Left cardiac atrium (tissue), 4 donors: ENCODE measurements around the gene HLTF. TPM values are rescaled to one million over a fixed set of nuclear protein-coding genes. Genes with fewer than 3 reads are reported as not detected.
"Not testable (repeated sequence)": the region's sequence is repeated elsewhere in the genome, so short reads cannot be mapped to it uniquely, and the experiment has no call there.

Experiments used
- ATAC-seq, 2 donors: fragments of 200-7000 bp; cut with Tn5 transposase; one replicate each; pipeline ENCODE4 v1.9.1; 2020; ENCODE audit warnings: mild to moderate bottlenecking in 2 of 2, moderate library complexity in 2 of 2
- DNase-seq: peaks from one replicate; pipeline ENCODE4 v3.0.0-alpha.2; 2020
- intact Hi-C, 2 donors: fragments of 100-400 bp; cut with DNase I; formaldehyde crosslinking; loops; one replicate each; pipeline versions ENCODE4 v1.14.1 to v1.15.1; 2022 to 2023
- long read RNA-seq: library from polyadenylated mRNA; unstranded; transcript quantifications from one replicate; pipeline ENCODE4 v2.0.0, GENCODE V29; 2021
- total RNA-seq, 2 donors: library from RNA; stranded (reverse); fragmentation: NEBNext Ultra II Directional; extraction: Animal tissue kit (Norgen Biotek cat#: 25700); gene quantifications; one replicate each; pipeline ENCODE4 v1.2.1, GENCODE V29; 2021
- donor health status: DM: no; HTN: yes; CAD: no.
- donor health status: DM: no; HTN: yes; CAD: no; lungs with severe emphysema.
- donor health status: DM: yes; HTN: yes; CAD: no.
- donor health status: Dilated cardiomyopathy.

HLTF gene, protein sequence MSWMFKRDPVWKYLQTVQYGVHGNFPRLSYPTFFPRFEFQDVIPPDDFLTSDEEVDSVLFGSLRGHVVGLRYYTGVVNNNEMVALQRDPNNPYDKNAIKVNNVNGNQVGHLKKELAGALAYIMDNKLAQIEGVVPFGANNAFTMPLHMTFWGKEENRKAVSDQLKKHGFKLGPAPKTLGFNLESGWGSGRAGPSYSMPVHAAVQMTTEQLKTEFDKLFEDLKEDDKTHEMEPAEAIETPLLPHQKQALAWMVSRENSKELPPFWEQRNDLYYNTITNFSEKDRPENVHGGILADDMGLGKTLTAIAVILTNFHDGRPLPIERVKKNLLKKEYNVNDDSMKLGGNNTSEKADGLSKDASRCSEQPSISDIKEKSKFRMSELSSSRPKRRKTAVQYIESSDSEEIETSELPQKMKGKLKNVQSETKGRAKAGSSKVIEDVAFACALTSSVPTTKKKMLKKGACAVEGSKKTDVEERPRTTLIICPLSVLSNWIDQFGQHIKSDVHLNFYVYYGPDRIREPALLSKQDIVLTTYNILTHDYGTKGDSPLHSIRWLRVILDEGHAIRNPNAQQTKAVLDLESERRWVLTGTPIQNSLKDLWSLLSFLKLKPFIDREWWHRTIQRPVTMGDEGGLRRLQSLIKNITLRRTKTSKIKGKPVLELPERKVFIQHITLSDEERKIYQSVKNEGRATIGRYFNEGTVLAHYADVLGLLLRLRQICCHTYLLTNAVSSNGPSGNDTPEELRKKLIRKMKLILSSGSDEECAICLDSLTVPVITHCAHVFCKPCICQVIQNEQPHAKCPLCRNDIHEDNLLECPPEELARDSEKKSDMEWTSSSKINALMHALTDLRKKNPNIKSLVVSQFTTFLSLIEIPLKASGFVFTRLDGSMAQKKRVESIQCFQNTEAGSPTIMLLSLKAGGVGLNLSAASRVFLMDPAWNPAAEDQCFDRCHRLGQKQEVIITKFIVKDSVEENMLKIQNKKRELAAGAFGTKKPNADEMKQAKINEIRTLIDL
- total RNA-seq, result 10 to 100 TPM; 18.9 to 25.0 TPM
- long read RNA-seq, full-length matches to known transcripts, result 12 of 23 reads
- long read RNA-seq, partial matches to known transcripts, result 8 of 23 reads
- long read RNA-seq, other reads (novel, unspliced or antisense), result 3 of 23 reads

DNA sequence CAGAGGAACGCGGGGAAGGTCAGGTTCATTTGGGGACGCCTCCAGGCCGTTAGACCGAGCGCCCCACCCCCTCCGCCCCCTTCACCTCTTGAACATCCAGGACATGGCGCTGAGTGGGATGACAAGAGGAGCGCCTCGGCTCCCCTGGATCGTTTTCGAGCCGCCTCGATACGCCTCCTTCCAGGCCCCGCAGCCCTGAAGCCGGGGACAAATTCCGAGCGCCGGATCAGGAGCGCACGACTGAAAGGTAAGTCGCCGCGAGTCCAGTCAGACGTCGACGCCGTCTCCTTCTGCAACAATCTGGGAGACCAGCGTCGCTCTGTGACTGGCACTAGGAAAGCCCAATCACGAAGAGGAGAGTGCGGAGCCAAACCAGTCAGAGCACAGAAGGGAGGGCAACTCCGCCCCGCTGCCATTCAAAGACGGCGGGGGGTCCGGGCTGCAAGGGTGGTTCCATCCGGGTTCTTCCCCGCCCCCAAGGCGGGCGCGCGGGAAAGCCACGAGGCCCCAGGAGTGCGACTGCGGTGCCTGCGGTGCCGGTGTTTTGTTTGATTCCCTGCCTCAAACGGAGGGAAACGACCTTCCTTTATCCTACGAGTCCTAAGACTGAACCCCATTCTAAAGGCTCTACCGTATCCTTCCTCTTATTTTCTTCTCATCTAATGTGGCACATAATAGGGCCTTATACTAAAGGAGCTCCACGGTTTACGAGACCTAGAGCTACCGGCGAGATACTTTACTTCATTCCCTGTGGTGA lies at the start of gene HLTF:
Gene HLTF, minus strand, starts transcription at position 302 of the 757 bp plus-strand sequence. Its CDS starts 197 bp downstream, at position 105.
- ATAC-seq (peak; percentile 100), DNase-seq (peak; percentile 95)
- intact Hi-C loops, result no loop called here

DNA sequence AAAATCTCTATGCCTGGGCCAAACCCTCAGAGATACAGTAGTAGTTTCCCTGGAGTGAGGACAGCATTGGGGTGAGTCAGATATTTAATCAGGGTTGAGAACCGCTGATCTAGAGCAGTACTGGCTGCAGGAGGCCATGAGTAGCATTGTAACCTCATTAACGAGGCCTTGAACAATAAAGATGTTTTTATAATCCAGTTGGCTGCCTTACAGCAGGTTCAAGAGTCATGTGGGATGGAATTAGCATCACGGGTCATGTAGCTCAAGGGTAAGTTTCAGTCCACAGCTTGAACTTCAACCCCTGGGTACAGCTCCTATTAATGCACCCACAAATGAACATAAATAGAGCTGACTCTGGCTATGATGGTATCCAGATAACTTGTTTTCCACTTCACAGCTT lies 48.2 kb upstream of the HLTF start:
- ATAC-seq (peak in 1 of 2 donors; percentile 9), DNase-seq (no peak)
- intact Hi-C loops, result no loop called here

DNA sequence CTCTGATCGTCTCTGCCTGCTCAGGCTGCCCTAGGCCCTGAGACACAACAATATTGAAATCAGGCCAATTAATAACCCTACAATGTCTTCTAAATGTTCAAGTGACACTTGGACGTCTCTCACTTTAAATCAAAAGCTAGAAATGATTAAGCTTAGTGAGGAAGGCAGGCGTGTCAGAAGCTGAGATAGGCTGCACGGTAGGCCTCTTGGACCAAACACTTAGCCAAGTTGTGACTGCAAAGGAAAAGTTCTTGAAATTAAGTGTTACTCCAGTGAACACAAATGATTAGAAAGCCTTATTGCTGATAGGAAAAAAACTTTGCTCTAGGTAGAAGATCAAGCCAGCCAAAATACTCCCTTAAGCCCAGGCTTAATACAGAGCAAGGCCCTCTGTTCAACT lies 45.3 kb upstream of the HLTF start:
- no peak for ATAC-seq
- DNase-seq, result no peak
- intact Hi-C loops, result no loop called here

DNA sequence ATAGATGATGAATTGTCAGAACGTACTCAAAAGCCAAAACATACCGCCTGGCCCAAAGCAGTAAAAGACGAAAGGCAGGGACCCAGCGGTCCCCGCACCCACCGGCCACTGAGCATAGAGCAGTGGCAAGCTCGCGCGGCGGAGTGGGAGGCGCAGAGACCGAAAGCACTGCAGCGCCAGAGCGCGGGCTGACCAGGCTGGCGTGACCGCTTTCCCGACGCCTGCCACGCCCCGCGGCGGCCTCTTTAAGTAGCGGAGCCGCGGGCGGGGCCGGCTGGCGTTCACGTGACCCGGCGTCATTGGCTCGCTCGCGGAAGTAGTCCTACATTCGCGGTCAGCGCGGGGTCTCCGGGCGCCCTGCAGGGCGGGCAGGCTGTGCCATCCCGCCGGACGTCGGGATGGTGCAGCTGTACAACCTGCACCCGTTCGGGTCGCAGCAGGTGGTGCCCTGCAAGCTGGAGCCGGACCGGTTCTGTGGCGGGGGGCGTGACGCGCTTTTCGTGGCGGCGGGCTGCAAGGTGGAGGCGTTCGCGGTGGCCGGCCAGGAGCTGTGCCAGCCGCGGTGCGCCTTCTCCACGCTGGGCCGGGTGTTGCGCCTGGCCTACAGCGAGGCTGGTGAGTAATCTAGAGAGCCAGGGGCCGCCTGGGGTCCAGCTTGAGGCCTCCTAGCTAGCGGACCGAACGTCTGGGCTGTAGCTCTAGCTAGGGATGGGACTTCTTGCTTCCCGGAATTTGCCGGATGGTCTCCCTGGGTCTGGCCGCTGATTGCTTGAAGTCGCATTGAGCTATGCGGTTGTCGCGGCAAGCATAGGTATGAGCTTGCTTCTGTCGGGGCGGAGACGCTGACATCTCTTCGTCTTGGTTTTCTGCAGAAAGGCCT lies 43.2 kb upstream of the HLTF start, which contains the start of gene HPS3:
Gene HPS3, plus strand, starts transcription at position 313 of the 880 bp plus-strand sequence. Its CDS starts 86 bp downstream, at position 399.
- DNase-seq (peak; percentile 95), ATAC-seq (peak; percentile 99)
- intact Hi-C loops, result loop anchor here in 1 of 2 donors (10.0 kb wide), 1 partner anchor 355 kb away; no protein-coding TSS in a partner anchor

DNA sequence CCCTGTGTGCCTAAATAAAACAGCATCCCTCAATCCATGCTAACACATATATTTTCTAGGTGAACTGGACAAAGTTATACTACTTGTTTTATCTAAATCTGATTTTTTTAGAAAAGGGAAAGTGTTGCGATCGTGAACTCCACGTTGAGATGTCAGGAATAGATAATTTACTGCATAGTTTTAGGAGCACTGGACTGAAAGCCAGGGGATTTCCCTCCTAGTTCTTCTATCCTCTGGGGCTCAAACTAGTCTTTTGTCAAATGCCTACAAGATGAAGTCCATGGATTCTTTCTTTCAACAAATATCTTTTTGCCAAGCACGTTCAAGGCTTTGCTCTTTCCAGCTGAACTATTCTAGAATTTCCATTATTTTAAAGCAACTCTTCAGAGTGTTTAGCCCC lies 42.5 kb upstream of the HLTF start:
- ATAC-seq, result no peak
- intact Hi-C loops, result loop anchor here in 1 of 2 donors (10.0 kb wide), 1 partner anchor 356 kb away; no protein-coding TSS in a partner anchor
- no peak for DNase-seq

DNA sequence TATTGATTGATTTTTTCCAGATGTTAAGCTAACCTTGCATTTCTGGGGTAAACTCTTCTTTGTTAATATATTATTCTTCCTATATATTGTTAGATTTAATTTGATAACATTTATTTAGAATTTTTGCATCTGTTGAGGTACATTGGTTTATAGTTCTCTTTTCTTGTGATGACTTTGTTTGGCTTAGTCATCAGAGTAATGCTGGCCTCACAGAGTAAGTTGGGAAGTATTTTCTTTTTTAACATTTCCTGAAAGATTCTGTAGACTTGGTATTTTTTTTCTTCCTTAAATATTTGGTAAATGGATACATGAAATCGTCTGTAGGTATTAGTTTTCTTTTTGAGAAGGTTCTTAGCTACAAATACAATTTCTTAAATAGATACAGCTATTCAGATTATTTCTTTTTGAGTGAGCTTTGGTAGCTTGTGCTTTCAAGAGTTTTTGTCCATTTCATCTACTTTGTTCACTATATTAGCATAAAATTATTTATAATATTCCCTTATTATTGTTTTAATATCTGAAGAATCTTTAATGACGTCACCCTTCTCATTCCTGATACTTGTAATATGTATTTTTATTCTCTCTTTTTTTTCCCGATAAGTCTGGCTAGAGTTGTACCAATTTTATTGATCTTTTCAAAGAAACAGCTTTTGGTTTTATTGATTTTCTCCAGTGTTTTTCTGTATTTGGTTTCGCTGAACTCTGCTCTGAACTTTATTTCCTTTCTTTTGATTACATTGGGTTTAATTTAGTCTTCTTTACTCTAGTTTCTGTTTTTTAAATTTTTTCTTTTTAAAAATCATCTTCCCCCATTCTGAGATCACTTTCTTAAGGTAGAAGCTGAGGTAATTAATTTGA lies 36.6 kb upstream of the HLTF start:
- ATAC-seq, result no peak
- intact Hi-C loops, result loop anchor here (5.0 to 10.0 kb wide), 2 partner anchors 149 to 362 kb away; no protein-coding TSS in a partner anchor

DNA sequence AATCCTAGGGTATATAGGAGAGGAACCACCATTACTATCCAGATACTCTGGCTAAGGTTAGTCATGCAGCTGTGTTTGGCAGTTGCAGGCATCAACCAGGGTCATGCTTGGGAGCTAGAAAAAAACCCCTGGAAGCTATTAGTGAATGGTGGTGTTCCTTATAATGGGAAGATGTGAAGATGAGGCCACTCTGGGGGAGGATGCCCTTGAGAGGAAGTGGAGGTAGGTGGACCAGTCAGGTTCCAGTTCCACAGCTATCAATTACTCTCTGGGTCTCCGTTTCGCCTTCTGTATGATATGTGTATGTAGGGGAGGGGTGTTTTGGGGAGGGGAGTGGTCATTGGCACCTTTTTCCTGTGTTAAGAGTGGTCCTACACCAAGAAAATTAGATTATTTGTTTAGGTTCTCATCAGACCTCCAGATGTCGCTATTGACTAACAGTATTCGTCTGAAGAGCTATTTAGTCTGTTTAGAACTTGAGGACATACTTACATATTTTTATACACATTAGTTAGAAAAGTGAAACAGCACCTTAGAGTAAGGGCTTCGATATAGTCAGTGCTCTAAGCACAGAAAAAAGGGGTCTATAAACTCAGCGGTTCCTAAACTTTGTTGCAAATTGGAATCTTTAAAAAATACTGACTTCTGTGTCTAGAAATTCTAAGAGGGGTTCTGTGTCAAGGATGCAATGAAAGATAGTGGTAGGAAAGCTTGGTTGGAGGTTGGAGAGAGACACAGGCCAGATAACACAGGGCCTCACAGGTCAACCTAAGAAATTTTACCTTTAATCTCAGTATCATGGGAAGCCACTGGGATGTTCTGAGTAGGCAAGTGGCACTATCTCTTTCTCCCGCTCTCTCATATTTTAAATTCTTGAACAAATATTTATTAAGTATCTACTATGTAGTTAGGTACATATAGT lies 34.0 kb upstream of the HLTF start:
- intact Hi-C loops, result loop anchor here (5.0 to 10.0 kb wide), 2 partner anchors 152 to 364 kb away; no protein-coding TSS in a partner anchor
- DNase-seq, result no peak

More for the DNA sequence above, 36.6 kb upstream of the HLTF start:
- no peak for DNase-seq

DNA sequence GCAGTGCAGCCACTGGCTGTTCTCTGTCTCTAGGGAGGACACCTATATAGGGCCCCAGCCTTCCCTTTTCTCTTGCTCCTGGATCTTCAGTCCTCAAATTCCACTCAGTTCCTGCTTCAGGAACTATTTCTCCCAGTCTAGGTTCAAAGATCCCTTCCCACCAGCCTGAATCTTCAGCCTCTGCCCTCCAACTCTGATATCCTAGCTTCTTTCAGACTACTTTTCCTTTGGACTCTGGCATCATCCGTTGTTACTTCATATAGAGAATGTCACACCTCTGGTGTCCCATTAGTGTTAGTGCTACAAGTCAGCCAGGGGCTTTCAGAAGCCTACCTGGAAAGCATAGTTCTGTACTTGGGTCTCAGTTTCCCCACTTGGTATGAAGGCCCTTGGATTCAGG lies 33.1 kb upstream of the HLTF start:
- ATAC-seq (no peak), DNase-seq (no peak)
- intact Hi-C loops, result loop anchor here (5.0 to 10.0 kb wide), 2 partner anchors 162 to 165 kb away; no protein-coding TSS in a partner anchor

More for the DNA sequence above, 34.0 kb upstream of the HLTF start:
- peak; percentile 56 to 78 for ATAC-seq

DNA sequence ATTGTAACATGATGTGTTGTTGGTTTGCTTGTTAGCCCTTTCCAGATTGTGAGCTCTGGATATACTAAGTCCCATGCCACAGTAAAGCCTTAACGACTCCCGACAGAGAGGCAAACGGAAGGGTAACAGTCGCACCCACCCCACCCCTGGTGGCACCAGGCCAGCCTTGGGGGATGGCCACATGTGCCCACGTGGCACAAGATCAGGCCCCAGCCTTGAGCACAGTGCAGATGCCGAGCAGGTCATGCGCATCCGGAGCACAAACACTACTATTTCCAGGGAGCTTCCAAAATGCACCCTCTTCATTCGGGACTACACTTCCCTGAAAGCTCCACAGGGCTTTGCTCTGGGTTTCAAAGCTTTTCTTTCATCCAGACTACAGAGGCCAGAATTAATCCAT lies 32.4 kb upstream of the HLTF start:
- DNase-seq (no peak), ATAC-seq (no peak)
- intact Hi-C loops, result loop anchor here (5.0 to 10.0 kb wide), 2 partner anchors 161 to 164 kb away; no protein-coding TSS in a partner anchor

DNA sequence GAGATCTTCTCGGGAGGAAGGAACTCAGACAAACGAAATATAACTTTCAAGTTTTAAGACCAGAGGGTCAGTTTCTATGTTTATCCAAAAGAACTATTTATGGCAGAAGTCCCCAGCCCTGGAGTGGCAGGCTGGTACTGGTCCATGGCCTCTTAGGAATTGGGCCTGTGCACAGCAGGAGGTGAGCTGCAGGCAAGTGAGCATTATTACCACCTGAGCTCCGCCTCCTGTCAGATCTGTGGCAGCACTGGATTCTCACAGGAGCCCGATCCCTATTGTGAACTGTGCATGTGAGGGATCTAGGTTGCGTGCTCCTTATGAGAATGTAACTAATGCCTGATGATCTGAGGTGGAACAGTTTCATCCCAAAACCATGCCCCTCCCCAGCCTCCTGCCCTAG lies 28.8 kb upstream of the HLTF start:
- ATAC-seq (no peak), DNase-seq (no peak)
- intact Hi-C loops, result loop anchor here (5.0 to 10.0 kb wide), 2 partner anchors 158 to 160 kb away; no protein-coding TSS in a partner anchor

DNA sequence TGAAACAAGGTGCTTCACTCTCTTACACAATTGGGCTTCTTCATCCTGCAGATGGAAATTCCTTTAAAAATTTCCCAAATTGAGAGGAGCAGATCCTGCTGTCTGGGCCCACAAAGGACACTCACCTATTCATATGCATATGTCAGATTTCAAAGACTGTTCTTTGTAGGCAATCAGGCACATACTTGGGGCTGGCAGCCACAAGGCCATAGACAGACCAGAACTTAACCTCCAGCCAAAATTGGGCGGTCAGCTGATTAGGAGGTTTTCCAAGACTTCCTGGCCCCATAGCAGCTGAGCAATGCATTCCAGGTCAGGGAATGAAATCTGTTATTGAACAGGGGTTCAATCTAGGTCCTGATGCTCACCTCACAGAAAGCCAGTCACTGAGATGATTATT lies 28.1 kb upstream of the HLTF start:
- intact Hi-C loops, result loop anchor here in 1 of 2 donors (10.0 kb wide), 1 partner anchor 160 kb away; no protein-coding TSS in a partner anchor
- ATAC-seq, result peak in 1 of 2 donors; percentile 55
- no peak for DNase-seq

DNA sequence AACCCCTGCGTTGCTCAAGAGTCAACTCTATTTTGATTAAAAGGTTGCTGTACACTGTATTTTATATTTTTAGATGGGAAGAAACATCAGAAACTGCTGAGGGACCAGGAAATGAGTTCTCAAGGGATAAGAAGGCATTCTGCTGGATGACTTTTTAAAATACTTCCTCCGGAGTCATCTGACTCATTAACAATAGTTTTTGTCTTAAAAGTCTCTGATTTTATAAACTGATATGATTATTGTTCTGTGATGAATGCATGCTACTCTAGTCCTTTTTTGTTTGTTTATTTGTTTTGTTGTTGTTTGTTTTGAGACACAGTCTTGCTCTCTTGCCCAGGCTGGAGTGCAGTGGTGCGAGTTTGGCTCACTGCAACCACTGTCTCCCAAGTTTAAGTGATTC lies 18.2 kb upstream of the HLTF start:
- ATAC-seq (no peak), DNase-seq (no peak)
- intact Hi-C loops, result no loop called here

DNA sequence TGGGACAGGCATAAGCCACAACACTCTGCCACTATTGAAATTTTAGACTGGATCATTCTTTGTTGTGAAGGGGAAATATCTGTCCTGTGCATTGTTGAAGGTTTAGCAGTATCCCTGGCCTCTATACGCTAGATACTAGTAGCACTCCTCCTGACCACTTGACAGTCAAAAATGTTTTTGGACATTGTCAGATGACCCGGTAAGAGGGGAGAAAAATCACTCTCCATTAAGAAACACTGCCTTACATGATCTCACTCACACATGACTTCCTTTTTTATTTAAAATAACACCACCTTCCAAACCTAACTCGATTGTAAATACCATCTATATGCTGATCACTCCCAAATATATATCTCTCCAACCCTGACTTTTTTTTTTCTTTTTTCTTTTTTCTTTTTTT lies 15.3 kb upstream of the HLTF start:
- DNase-seq, result no peak
- no peak for ATAC-seq
- intact Hi-C loops, result no loop called here

DNA sequence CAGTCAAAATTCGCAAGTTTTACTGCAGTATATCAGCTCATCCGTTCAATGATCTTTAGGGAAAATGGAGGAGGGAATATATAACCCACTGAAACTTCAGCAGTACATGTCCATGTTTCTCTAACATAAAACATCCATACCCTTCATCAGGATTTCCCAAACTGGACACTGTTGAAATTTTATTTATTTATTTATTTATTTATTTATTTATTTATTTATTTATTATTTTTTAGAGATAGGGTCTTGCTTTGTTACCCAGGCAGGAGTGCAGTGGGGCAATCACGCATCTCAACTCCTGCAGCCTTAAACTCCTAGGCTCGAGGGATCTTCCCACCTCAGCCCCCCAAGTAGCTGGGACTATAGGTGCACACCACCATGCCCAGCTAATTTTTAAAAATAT lies 14.8 kb upstream of the HLTF start:
- no peak for DNase-seq
- ATAC-seq, result no peak
- intact Hi-C loops, result no loop called here

DNA sequence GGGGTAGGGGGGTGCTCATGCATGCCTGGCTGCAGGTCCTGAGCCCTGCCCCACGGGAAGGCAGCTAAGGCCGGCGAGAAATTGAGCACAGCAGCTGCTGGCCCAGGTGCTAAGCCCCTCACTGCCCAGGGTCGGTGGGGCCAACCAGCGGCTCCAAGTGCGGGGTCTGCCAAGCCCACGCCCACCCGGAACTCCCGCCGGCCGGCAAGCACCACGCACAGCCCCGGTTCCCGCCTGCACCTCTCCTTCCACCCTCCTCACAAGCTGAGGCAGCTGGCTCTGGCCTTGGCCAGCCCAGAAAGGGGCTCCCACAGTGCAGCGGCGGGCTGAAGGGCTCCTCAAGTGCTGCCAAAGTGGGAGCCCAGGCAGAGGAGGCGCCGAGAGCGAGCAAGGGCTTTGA lies 11.7 kb upstream of the HLTF start:
- DNase-seq, intact Hi-C loops, ATAC-seq: not testable (repeated sequence)
